OCI-LY3 (cell line): ENCODE data around the gene PTPRT.

Experiments
- EZH2phosphoT487 ChIP-seq: fragments of 200-600 bp; shearing (Covaris generic); IDR thresholded peaks from 2 replicates; pipeline ENCODE4 v1.6.1; 2018; ENCODE audit warnings: antibody characterized with exemption, mixed run types, low read depth
- TF ChIP-seq, protein P1 (sequence below): fragments of 200-600, 300-600 bp; sonication (generic); IDR thresholded peaks from 2 replicates; pipeline ENCODE4 v1.5.1; 2014; ENCODE audit warnings: antibody characterized with exemption, low read length, low read depth

DNA sequence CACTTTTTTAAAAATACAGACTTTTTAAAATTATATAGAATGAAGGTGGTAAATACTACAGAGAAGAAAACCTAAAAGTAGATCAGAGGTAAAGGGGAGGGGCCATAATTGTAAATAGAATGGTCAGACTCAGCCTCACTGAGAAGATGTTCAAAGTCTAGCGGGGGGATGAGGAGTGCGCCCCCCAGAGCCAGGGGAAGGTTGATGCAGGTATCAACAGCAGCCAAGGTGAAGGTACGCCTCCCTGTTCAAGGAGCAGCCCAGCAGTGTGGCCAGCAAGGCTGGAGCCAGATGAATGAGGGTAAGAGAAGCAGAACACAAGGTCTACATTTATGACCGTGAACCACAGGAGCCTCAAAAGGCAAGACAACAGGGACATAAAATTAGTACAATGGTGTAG, 204.1 kb downstream of the PTPRT start:
- TF ChIP-seq, protein P1, sequence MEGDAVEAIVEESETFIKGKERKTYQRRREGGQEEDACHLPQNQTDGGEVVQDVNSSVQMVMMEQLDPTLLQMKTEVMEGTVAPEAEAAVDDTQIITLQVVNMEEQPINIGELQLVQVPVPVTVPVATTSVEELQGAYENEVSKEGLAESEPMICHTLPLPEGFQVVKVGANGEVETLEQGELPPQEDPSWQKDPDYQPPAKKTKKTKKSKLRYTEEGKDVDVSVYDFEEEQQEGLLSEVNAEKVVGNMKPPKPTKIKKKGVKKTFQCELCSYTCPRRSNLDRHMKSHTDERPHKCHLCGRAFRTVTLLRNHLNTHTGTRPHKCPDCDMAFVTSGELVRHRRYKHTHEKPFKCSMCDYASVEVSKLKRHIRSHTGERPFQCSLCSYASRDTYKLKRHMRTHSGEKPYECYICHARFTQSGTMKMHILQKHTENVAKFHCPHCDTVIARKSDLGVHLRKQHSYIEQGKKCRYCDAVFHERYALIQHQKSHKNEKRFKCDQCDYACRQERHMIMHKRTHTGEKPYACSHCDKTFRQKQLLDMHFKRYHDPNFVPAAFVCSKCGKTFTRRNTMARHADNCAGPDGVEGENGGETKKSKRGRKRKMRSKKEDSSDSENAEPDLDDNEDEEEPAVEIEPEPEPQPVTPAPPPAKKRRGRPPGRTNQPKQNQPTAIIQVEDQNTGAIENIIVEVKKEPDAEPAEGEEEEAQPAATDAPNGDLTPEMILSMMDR: peak; percentile 17; the same call in 1 of the 2 replicates
- no peak for TF ChIP-seq EZH2phosphoT487
